GM12878 (cell line): ENCODE measurements around the gene IL17B. TPM values are rescaled to one million over a fixed set of nuclear protein-coding genes. Genes with fewer than 3 reads are reported as not detected.

Source experiments
- ATAC-seq: fragments of 200-7000 bp; cut with Tn5 transposase; 3 replicates; pipeline ENCODE4 v1.9.1; 2020; ENCODE audit warnings: mild to moderate bottlenecking, moderate library complexity
- BruUV-seq: library from RNA; stranded (reverse); fragments of 400-500 nt; replicated peaks from 2 replicates; lab custom pipeline; 2021; lab: Mats Ljungman, UMichigan
- CTCF ChIA-PET: fragments of 300-600 bp; sonication (Branson Sonifier 250); formaldehyde crosslinking; extraction: SDS; loops from one replicate; lab custom pipeline; 2021; ENCODE audit warnings: inconsistent platforms; lab: Yijun Ruan, JAX
- POLR2A ChIA-PET: fragments of 350-600 bp; formaldehyde crosslinking; extraction: SDS; loops from one replicate; lab custom pipeline; 2021; ENCODE audit warnings: inconsistent platforms; lab: Charles Lee
- RAD21 ChIA-PET: fragments of 300-600 bp; sonication (Branson Sonifier 250); formaldehyde crosslinking; loops from one replicate; lab custom pipeline; 2023; ENCODE audit warnings: antibody characterized with exemption; ENCODE audit not compliant: unreplicated experiment; lab: Charles Lee
- SMC1A ChIA-PET: fragments of 300-600 bp; sonication (Branson Sonifier 250); formaldehyde crosslinking; loops from one replicate; lab custom pipeline; 2023; ENCODE audit not compliant: unreplicated experiment, uncharacterized antibody; lab: Charles Lee
- DNase-seq: peaks from one replicate; pipeline ENCODE4 v3.0.0-alpha.2; 2011; ENCODE audit warnings: low read depth, low spot score
- FAIRE-seq: peaks from 3 replicates; lab custom pipeline; 2011; peaks lifted over from hg19 to GRCh38; lab: Jason Lieb, UNC
- H2AFZ ChIP-seq: 2 replicates; pipeline ENCODE4 v1.6.0; 2011; ENCODE audit warnings: low read depth, low read length, control low read depth; ENCODE audit not compliant: control insufficient read depth
- H3K27ac ChIP-seq: 2 replicates; pipeline ENCODE4 v1.5.1; 2011; ENCODE audit warnings: control low read depth; ENCODE audit not compliant: control insufficient read depth, insufficient read depth
- H3K27me3 ChIP-seq, 2 experiments: replicated peaks in 1 of 2; 2 replicates each; pipeline versions ENCODE4 v1.6.0 to v1.6.1; 2011; ENCODE audit warnings: low read length in 1 of 2; ENCODE audit not compliant: control insufficient read depth in 2 of 2, insufficient read depth in 2 of 2
- H3K36me3 ChIP-seq, 2 experiments: 2 replicates each; pipeline ENCODE4 v1.5.1; 2011; ENCODE audit warnings: low read length in 1 of 2; ENCODE audit not compliant: control insufficient read depth in 2 of 2, insufficient read depth in 2 of 2
- H3K4me1 ChIP-seq: 2 replicates; pipeline ENCODE4 v1.6.1; 2011; ENCODE audit warnings: mild to moderate bottlenecking, low read length, moderate library complexity, mixed read lengths; ENCODE audit not compliant: control insufficient read depth, insufficient read depth
- H3K4me2 ChIP-seq: 2 replicates; pipeline ENCODE4 v1.6.0; 2011; ENCODE audit warnings: control low read depth; ENCODE audit not compliant: control insufficient read depth, insufficient read depth
- H3K4me3 ChIP-seq: fragments of 200-600 bp; sonication (generic); 2 replicates; pipeline ENCODE4 v1.5.1; 2016
- H3K79me2 ChIP-seq: 2 replicates; pipeline ENCODE4 v1.6.0; 2011; ENCODE audit warnings: low read length; ENCODE audit not compliant: control insufficient read depth, insufficient read depth
- H3K9ac ChIP-seq: 2 replicates; pipeline ENCODE4 v1.8.0; 2011; ENCODE audit warnings: low read length, control low read depth, mixed read lengths; ENCODE audit not compliant: control insufficient read depth, insufficient read depth
- H3K9me3 ChIP-seq: replicated peaks from 3 replicates; pipeline ENCODE4 v1.5.1; 2011; ENCODE audit warnings: mild to moderate bottlenecking, low read length; ENCODE audit not compliant: control insufficient read depth, insufficient read depth
- H4K20me1 ChIP-seq: 2 replicates; pipeline ENCODE4 v1.6.0; 2011; ENCODE audit not compliant: control insufficient read depth, insufficient read depth
- E2F8 ChIP-seq: fragments of 450-650 bp; IDR thresholded peaks from 2 replicates; pipeline ENCODE4 v1.6.1; 2018; ENCODE audit warnings: mild to moderate bottlenecking, low read depth, moderate library complexity; ENCODE audit not compliant: partially characterized antibody
- HDAC2 ChIP-seq: fragments of 200-600 bp; sonication (generic); IDR thresholded peaks from 2 replicates; pipeline ENCODE4 v1.6.1; 2017
- JUND ChIP-seq: IDR thresholded peaks from 2 replicates; pipeline ENCODE4 v1.6.1; 2012; ENCODE audit warnings: low read depth, mild to moderate bottlenecking, low read length, improper control_type of control experiment, moderate library complexity
- RCOR1 ChIP-seq: conservative IDR thresholded peaks from 2 replicates; pipeline ENCODE4 v1.6.1; 2012; ENCODE audit warnings: low read depth, low read length, improper control_type of control experiment
- SKIL ChIP-seq: fragments of 450-650 bp; IDR thresholded peaks from 2 replicates; pipeline ENCODE4 v1.6.1; 2017; ENCODE audit warnings: mild to moderate bottlenecking, low read depth, inconsistent platforms; ENCODE audit not compliant: poor library complexity, severe bottlenecking
- SUZ12 ChIP-seq: fragments of 200-600 bp; sonication (generic); IDR thresholded peaks from one replicate; pipeline ENCODE4 v1.6.1; 2018; ENCODE audit warnings: antibody characterized with exemption, mild to moderate bottlenecking; ENCODE audit not compliant: unreplicated experiment
- TCF12 ChIP-seq: IDR thresholded peaks from 2 replicates; pipeline ENCODE4 v1.6.1; 2011; ENCODE audit warnings: low read depth, mild to moderate bottlenecking, low read length
- WGBS: methylation state at CpG from one replicate; pipeline ENCODE4 v1.1.6; 2016; ENCODE audit warnings: low lambda C conversion rate; ENCODE audit not compliant: insufficient replicate concordance, insufficient coverage; ENCODE audit errors: missing lambda C conversion rate; 5-methylcytosine and 5-hydroxymethylcytosine counted together
- in situ Hi-C: fragments of 300-500 bp; cut with MboI; formaldehyde crosslinking; loops from 9 replicates; pipeline ENCODE4 v1.14.3; 2018; ENCODE audit warnings: mixed read lengths
- intact Hi-C: fragments of 100-400 bp; cut with micrococcal nuclease; formaldehyde crosslinking; loops from one replicate; pipeline ENCODE4 v1.14.2; 2022; ENCODE audit not compliant: unreplicated experiment
- polyA plus RNA-seq, 11 experiments: library from polyadenylated mRNA; depleted of rRNA in 4 of 11; unstranded in 6 of 11; stranded (reverse) in 5 of 11; fragments of >200 nt; fragmentation: Nextera tagmentation in 4 of 11; fragmentation: Illumina TruSeq in 1 of 11; extraction: Ambion mirVana in 4 of 11; extraction: Trizol in 1 of 11; gene quantifications; 1 replicate in 1 of 11; 2 replicates in 10 of 11; pipeline versions ENCODE4 v1.2.1 to v1.2.3, GENCODE V29; 2011 to 2016; ENCODE audit warnings: inconsistent platforms in 2 of 11, missing spikeins in 2 of 11, low read depth in 1 of 11
- total RNA-seq, 4 experiments: library from RNA; depleted of rRNA in 3 of 4; stranded (reverse); fragments of >200 nt in 3 of 4; fragmentation: Illumina TruSeq in 1 of 4; extraction: Trizol in 1 of 4; gene quantifications; 2 replicates each; pipeline versions ENCODE4 v1.2.1 to v1.2.3, GENCODE V29; 2013 to 2021

The IL17B gene
- total and polyA plus RNA-seq, 10 of the 15 experiments (the other 5 are each of a cell fraction or from before 2014, with no cell fraction given): not detected

- no peak for FAIRE-seq
- H3K9ac ChIP-seq: no peak overlapping the region
These were observed 36.2 kb upstream of the IL17B start for GRCh38 chr5:149415066-149415967.

More at GRCh38 chr5:149415066-149415967, 36.2 kb upstream of the IL17B start:
- no peak overlapping the region for H3K4me2 ChIP-seq
- CTCF ChIA-PET: interaction anchor here (0.8 to 1.9 kb wide), 5 partner anchors 17 to 684 kb away, joined by 3 to 7 read pairs (median 3); no protein-coding TSS in a partner anchor
- POLR2A ChIA-PET: interaction anchor here (1.0 to 1.7 kb wide), 2 partner anchors 8 kb away, joined by 4 to 5 read pairs; no protein-coding TSS in a partner anchor
- SMC1A ChIA-PET: interaction anchor here (2.1 kb wide), 1 partner anchor 10 kb away, joined by 5 read pairs; no protein-coding TSS in a partner anchor
- 36% methylated on average over 10 of the region's 10 CpGs for WGBS
- no peak overlapping the region for H2AFZ ChIP-seq
- RAD21 ChIA-PET: interaction anchor here (1.3 kb wide), 1 partner anchor 16 kb away, joined by 4 read pairs; no protein-coding TSS in a partner anchor
- H3K27ac ChIP-seq: no peak overlapping the region
- H3K27me3 ChIP-seq: no peaks in the 10 kb centered on the region
- H3K36me3 ChIP-seq: no peaks in the 10 kb centered on the region
- H3K9me3 ChIP-seq: no peaks in the 10 kb centered on the region
- no peak for ATAC-seq
- TF ChIP-seq HDAC2 (no peak), TCF12 (no peak), SUZ12 (no peak), JUND (no peak), E2F8 (no peak), RCOR1 (no peak), SKIL (no peak)
- H4K20me1 ChIP-seq: no peaks in the 10 kb centered on the region
- BruUV-seq: no TSS peak
- no peak overlapping the region for H3K4me3 ChIP-seq
- intact Hi-C loops: no loop called here
- in situ Hi-C loops: no loop called here
- H3K4me1 ChIP-seq: no peaks in the 10 kb centered on the region
- no peak for DNase-seq
- no peaks in the 10 kb centered on the region for H3K79me2 ChIP-seq
